CD1c-positive myeloid dendritic cell (primary cell): ENCODE results near the gene PTGES2.

Source experiments
- DNase-seq: peaks from one replicate; pipeline ENCODE4 v3.0.0-alpha.2; 2016; ENCODE audit errors: extremely low spot score

The PTGES2 gene

GRCh38 chr9:128127568-128127989 is at the start of gene PTGES2:
Gene PTGES2, minus strand, starts transcription at chr9:128127729. Its CDS starts 12 bp downstream, at chr9:128127717.
- DNase-seq, result peak; percentile 91

GRCh38 chr9:128175726-128176125 is 48.2 kb upstream of the PTGES2 start:
- no peak for DNase-seq

- DNase-seq, result no peak
These were observed 47.6 kb upstream of the PTGES2 start for GRCh38 chr9:128175102-128175563.

GRCh38 chr9:128174062-128174461 is 46.5 kb upstream of the PTGES2 start:
- DNase-seq, result no peak

- no peak for DNase-seq
These were observed 42.4 kb upstream of the PTGES2 start for GRCh38 chr9:128169925-128170324.

GRCh38 chr9:128169492-128169891 is 42.0 kb upstream of the PTGES2 start:
- DNase-seq, result no peak

- no peak for DNase-seq
These were observed 41.3 kb upstream of the PTGES2 start for GRCh38 chr9:128168731-128169308.

GRCh38 chr9:128167209-128167608 is 39.7 kb upstream of the PTGES2 start:
- no peak for DNase-seq

GRCh38 chr9:128166169-128166568 is 38.6 kb upstream of the PTGES2 start:
- no peak for DNase-seq

- DNase-seq, result peak; percentile 8
These were observed 36.9 kb upstream of the PTGES2 start for GRCh38 chr9:128164307-128164885.

- DNase-seq, result no peak
These were observed 36.2 kb upstream of the PTGES2 start for GRCh38 chr9:128163523-128164306.

GRCh38 chr9:128163027-128163515 is 35.5 kb upstream of the PTGES2 start:
- DNase-seq, result no peak

GRCh38 chr9:128162215-128163026 is 34.9 kb upstream of the PTGES2 start:
- no peak for DNase-seq

- no peak for DNase-seq
These were observed 33.8 kb upstream of the PTGES2 start for GRCh38 chr9:128161215-128161902.

- DNase-seq, result peak; percentile 54
These were observed 33.1 kb upstream of the PTGES2 start for GRCh38 chr9:128160603-128160987.

- peak; percentile 88 for DNase-seq
These were observed 32.5 kb upstream of the PTGES2 start, which contains the start of gene BBLN for GRCh38 chr9:128159784-128160602. Gene BBLN, plus strand, starts transcription at chr9:128160265. Its CDS starts 143 bp downstream, at chr9:128160408.

- peak; percentile 68 for DNase-seq
These were observed 31.9 kb upstream of the PTGES2 start for GRCh38 chr9:128159522-128159783.

- no peak for DNase-seq
These were observed 28.4 kb upstream of the PTGES2 start for GRCh38 chr9:128155736-128156500.

GRCh38 chr9:128153947-128154695 is 26.6 kb upstream of the PTGES2 start:
- no peak for DNase-seq
